ENCODE data around the gene CELA3B. TPM values are rescaled to one million over a fixed set of nuclear protein-coding genes. Genes with fewer than 3 reads are reported as not detected.

Gene CELA3B
- total RNA-seq, 1 experiment from 2014 or later = 3.4 TPM

DNA sequence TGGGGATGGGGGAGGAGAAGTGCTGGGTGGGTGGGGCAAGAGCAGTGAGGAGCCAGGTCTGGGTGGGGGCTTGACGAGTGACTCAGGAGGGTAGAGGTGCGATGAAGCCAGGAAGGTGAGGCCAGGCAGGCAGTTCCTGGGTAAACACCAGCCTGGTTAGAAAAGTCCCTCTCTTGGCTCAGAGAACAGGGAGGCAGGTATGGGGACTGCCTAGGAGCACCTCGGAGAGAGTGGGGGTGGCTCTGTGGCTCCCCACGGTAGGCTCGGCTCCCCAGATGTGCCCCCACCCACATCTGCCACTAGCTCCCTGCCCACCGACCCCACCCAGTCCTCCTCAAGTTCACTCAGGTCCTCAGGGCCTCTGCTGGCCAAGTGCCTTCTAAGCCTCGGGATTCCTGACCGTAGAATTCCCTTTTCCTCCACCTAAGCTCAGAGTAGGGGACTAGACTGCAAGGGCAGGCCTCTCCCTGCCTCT lies 40.9 kb upstream of the CELA3B start:
- intact Hi-C loops (cut with micrococcal nuclease; ENCODE audit: unreplicated experiment) (no loop called here), in situ Hi-C loops (cut with HindIII; ENCODE audit: low pct_unique_long_range_greater_than_20kb, low sequenced_read_pairs) (no loop called here)
- POLR2A ChIA-PET = interaction anchor here (0.7 kb wide), 2 partner anchors 208 to 1150 kb away, joined by 10 to 17 read pairs; no protein-coding TSS in a partner anchor
- CTCF ChIA-PET = interaction anchor here (0.6 kb wide), 2 partner anchors 72 to 348 kb away, joined by 3 to 13 read pairs; no protein-coding TSS in a partner anchor
- DNase-seq (ENCODE audit: low read depth, low spot score) = no peak
- Histone ChIP-seq H3K4me3 (ENCODE audit: low read depth in 2 of 2, low read length in 2 of 2) (peak overlapping the region; percentile 65 to 82), H3K36me3 (ENCODE audit: control insufficient read depth, insufficient read depth, low read length) (no peaks in the 10 kb centered on the region; the same call in 1 of the 2 replicates), H3K9me3 (ENCODE audit: control insufficient read depth, insufficient read depth, low read depth, low read length) (no peaks in the 10 kb centered on the region), H3K27me3 (ENCODE audit: control insufficient read depth, insufficient read depth, low read length) (no peaks in the 10 kb centered on the region), H3K4me1 (ENCODE audit: control insufficient read depth, insufficient read depth, low read length) (peaks cover 71% of the 10 kb centered on the region), H3K27ac (ENCODE audit: low read length) (peak overlapping the region; percentile 97)
- TF ChIP-seq, protein P1, sequence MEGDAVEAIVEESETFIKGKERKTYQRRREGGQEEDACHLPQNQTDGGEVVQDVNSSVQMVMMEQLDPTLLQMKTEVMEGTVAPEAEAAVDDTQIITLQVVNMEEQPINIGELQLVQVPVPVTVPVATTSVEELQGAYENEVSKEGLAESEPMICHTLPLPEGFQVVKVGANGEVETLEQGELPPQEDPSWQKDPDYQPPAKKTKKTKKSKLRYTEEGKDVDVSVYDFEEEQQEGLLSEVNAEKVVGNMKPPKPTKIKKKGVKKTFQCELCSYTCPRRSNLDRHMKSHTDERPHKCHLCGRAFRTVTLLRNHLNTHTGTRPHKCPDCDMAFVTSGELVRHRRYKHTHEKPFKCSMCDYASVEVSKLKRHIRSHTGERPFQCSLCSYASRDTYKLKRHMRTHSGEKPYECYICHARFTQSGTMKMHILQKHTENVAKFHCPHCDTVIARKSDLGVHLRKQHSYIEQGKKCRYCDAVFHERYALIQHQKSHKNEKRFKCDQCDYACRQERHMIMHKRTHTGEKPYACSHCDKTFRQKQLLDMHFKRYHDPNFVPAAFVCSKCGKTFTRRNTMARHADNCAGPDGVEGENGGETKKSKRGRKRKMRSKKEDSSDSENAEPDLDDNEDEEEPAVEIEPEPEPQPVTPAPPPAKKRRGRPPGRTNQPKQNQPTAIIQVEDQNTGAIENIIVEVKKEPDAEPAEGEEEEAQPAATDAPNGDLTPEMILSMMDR (IDR thresholded peaks at IDR 0.05) = no peak
- 0 out of 2 replicates have a peak, but pooled peaks have one; percentile 16 for TF ChIP-seq SIN3A (IDR thresholded peaks at IDR 0.05; ENCODE audit: borderline replicate concordance, insufficient read depth, low read depth, low read length)
- TF ChIP-seq, protein P2, sequence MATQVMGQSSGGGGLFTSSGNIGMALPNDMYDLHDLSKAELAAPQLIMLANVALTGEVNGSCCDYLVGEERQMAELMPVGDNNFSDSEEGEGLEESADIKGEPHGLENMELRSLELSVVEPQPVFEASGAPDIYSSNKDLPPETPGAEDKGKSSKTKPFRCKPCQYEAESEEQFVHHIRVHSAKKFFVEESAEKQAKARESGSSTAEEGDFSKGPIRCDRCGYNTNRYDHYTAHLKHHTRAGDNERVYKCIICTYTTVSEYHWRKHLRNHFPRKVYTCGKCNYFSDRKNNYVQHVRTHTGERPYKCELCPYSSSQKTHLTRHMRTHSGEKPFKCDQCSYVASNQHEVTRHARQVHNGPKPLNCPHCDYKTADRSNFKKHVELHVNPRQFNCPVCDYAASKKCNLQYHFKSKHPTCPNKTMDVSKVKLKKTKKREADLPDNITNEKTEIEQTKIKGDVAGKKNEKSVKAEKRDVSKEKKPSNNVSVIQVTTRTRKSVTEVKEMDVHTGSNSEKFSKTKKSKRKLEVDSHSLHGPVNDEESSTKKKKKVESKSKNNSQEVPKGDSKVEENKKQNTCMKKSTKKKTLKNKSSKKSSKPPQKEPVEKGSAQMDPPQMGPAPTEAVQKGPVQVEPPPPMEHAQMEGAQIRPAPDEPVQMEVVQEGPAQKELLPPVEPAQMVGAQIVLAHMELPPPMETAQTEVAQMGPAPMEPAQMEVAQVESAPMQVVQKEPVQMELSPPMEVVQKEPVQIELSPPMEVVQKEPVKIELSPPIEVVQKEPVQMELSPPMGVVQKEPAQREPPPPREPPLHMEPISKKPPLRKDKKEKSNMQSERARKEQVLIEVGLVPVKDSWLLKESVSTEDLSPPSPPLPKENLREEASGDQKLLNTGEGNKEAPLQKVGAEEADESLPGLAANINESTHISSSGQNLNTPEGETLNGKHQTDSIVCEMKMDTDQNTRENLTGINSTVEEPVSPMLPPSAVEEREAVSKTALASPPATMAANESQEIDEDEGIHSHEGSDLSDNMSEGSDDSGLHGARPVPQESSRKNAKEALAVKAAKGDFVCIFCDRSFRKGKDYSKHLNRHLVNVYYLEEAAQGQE (IDR thresholded peaks at IDR 0.05; ENCODE audit: insufficient read depth in 1 of 2, low read depth in 2 of 2, low read length in 1 of 2) = no peak
- peak; percentile 62 for TF ChIP-seq POLR2AphosphoS5 (IDR thresholded peaks at IDR 0.05; ENCODE audit: low read depth, low read length)
- TF ChIP-seq TCF7L2 (IDR thresholded peaks at IDR 0.05; ENCODE audit: low read depth, low read length) = no peak
- ATAC-seq = peak; percentile 2; the same call in 1 of the 2 replicates
- BruUV-seq (replicated peaks) = no TSS peak

DNA sequence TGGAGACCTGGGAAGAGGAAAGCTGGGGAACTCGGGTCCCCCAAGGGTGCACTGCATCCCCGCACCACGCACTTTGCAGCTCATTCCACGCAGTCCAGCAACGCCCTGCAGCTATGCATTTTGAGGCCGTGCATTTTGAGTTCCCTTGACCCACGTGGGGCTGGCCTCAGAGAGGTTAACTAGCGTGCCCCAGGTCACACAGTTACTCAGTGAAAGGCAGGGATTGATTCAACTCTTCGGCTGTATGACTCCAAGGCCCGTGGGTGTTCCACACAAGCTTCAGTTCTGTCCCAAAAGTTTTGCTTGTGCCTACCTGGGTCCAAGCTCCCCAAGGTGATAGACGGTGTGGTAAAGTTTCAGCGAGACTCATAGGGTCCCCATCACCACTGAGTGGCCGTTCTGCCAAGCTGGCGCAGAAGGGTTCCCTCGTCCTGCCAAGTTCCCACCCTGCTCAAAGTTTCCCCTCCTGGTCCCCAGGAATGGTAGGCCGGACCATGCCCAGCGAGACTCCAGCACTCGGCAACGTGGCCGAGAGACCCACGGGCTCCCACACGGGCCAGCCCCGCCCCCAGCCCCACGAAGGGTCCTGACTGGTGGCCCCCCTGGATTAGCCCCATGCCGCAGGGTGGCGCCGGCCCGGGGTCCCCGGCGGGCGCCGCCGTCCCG lies 40.3 kb upstream of the CELA3B start:
- ChIA-PET CTCF (interaction anchor here (0.6 kb wide), 1 partner anchor 72 kb away, joined by 3 read pairs; no protein-coding TSS in a partner anchor), POLR2A (no interaction called here)
- TSS peak; percentile 71 for BruUV-seq (replicated peaks)
- TF ChIP-seq, protein P2 (IDR thresholded peaks at IDR 0.05; ENCODE audit: insufficient read depth in 1 of 2, low read depth in 2 of 2, low read length in 1 of 2) = no peak
- TF ChIP-seq SIN3A (IDR thresholded peaks at IDR 0.05; ENCODE audit: borderline replicate concordance, insufficient read depth, low read depth, low read length) (no peak), TCF7L2 (IDR thresholded peaks at IDR 0.05; ENCODE audit: low read depth, low read length) (no peak), POLR2AphosphoS5 (IDR thresholded peaks at IDR 0.05; ENCODE audit: low read depth, low read length) (peak; percentile 18; the same call in 1 of the 2 replicates)
- TF ChIP-seq, protein P1 (IDR thresholded peaks at IDR 0.05) = no peak
- Histone ChIP-seq H3K4me1 (ENCODE audit: control insufficient read depth, insufficient read depth, low read length) (peaks cover 66% of the 10 kb centered on the region), H3K27me3 (ENCODE audit: control insufficient read depth, insufficient read depth, low read length) (no peaks in the 10 kb centered on the region), H3K9me3 (ENCODE audit: control insufficient read depth, insufficient read depth, low read depth, low read length) (no peaks in the 10 kb centered on the region), H3K27ac (ENCODE audit: low read length) (peak overlapping the region; percentile 97), H3K4me3 (ENCODE audit: low read depth in 2 of 2, low read length in 2 of 2) (peak overlapping the region; percentile 65 to 82), H3K36me3 (ENCODE audit: control insufficient read depth, insufficient read depth, low read length) (no peaks in the 10 kb centered on the region; the same call in 1 of the 2 replicates)
- intact Hi-C loops (cut with micrococcal nuclease; ENCODE audit: unreplicated experiment) (no loop called here), in situ Hi-C loops (cut with HindIII; ENCODE audit: low pct_unique_long_range_greater_than_20kb, low sequenced_read_pairs) (no loop called here)
- DNase-seq (ENCODE audit: low read depth, low spot score) (no peak), ATAC-seq (peak; percentile 5)

All from Panc1 (cell line).